ENCODE results near the gene CCDC107.

Gene CCDC107

GRCh38 chr9:35682520-35683315, 24.6 kb downstream of the CCDC107 start:
- no peak for DNase-seq (ENCODE audit: low read depth)

DNA sequence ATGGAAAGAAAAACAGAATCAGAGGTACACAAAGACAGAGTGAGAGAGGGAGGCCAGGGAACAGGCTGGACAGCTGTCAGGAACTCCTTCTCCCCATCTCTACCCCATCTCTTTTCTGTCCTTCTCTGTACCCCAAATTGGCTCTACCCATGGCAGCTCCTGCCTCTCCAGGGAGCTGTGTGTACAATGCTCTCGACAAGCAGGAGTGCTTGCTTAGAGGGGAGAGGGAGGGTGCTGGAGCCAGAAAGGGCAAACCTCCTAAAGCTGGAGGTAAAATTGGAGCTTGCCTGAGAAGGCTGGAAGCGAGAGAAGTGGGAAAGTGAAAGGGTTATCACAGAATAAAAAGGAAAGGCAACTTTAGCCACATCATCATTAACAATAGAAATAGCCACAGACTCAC, 25.2 kb downstream of the CCDC107 start:
- no peak for DNase-seq (ENCODE audit: low read depth)

DNA sequence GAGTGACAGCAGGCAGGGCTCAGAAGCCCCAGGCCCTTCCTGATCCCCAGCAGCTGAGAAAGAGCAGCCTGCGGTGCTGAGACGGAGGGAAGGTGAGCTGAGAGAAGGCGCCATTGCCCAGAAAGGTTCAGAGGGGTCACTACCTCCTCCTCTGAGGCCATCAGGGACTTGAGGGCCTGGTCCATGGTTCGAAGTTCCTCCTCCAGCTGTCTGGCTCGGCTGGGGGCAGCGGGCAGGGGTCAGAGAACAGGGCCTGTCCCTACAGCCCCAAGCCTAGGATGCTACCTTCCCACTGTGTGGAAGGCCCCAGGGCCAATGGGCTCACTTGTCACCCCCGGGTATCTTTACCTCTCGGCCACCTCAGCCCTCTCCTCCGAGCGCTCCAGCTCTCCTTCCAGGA, 26.8 kb downstream of the CCDC107 start:
- DNase-seq (ENCODE audit: low read depth): no peak

DNA sequence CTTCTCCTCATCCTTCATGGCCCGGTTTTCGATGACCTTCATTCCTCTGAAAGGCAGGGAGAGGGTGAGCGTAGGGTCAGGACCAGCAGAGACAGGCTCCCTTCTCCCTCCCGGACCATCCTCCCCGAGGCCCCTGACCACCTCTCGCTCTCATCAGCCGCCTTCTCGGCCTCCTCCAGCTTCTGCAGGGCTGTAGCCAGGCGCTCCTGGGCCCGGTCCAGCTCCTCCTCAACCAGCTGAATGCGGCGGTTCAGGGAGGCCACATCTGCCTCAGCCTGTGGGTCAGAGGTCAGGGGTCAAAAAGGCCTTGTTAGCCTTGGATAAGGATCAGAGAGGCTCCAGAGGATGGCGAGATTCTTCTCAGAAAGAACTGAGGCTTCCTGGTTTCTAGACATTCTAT, 27.4 kb downstream of the CCDC107 start:
- no peak for DNase-seq (ENCODE audit: low read depth)

DNA sequence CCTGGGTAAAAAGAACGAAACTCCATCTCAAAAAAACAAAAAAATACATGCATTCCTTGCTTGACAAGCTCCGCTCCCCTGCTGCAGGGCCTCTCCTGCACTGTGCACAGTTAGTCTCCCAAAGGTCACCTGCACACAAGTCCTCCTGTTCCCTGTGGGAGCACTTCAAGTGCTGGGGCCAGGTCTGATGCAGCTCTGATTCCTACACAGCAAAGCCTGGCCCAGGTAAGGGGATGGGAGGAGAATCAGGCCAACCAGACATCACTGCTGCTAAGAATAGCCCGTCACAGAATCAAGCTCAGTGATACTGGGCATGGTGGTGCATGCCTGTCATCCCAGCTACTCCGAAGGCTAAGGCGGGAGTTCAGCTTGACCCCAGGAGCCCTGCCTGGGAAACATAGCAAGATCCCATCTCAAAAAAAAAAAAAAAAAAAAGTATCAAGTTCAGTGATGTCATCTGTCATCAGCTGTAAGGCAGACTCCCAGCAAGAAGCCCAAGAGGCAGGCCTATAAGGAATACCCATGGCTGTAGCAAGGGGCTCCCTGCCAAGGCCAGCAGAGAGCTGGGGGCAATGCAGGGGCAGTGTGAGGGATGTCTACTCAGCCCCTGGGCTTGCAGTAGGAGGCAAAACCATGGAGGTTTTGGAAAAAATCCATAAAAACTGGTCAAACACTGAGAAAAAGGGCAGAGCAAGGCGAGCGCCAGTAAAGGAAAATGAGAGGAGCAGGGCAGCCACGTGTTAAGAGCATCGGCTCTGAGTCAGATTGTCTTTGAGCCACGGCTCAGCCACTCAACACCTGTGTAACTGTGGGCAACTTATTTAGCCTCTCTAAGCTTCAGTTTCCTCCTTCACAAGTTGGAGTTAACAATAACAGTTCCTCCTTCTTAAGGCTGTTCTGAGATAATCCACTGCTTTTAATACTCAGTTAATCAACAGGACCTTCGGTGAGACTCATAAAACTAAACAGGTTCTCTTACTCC, 28.4 kb downstream of the CCDC107 start:
- no peak for DNase-seq (ENCODE audit: low read depth)

DNA sequence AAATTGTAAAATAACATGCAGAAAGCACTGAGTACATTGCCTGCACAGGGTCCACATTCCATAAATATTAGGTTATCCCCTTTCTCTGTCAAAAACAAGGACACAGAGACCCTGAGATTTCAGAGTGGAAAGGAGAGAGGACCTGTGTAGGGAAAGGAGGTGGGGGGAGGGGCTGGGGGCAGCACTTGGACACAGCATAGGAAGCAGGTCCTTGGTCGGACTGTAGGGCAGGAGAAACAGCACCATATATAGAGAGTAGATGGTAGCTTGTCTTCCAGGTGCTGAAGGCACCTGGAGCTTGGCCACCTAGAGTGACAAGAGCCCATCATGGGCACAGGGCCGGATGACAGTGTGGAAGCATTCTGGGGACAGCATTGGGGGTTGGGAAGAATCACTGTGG, 29.2 kb downstream of the CCDC107 start:
- no peak for DNase-seq (ENCODE audit: low read depth)

- no peak for DNase-seq (ENCODE audit: low read depth)
Measured at GRCh38 chr9:35687972-35688557, 30.0 kb downstream of the CCDC107 start.

GRCh38 chr9:35688558-35689541, 30.8 kb downstream of the CCDC107 start:
- no peak for DNase-seq (ENCODE audit: low read depth)

DNA sequence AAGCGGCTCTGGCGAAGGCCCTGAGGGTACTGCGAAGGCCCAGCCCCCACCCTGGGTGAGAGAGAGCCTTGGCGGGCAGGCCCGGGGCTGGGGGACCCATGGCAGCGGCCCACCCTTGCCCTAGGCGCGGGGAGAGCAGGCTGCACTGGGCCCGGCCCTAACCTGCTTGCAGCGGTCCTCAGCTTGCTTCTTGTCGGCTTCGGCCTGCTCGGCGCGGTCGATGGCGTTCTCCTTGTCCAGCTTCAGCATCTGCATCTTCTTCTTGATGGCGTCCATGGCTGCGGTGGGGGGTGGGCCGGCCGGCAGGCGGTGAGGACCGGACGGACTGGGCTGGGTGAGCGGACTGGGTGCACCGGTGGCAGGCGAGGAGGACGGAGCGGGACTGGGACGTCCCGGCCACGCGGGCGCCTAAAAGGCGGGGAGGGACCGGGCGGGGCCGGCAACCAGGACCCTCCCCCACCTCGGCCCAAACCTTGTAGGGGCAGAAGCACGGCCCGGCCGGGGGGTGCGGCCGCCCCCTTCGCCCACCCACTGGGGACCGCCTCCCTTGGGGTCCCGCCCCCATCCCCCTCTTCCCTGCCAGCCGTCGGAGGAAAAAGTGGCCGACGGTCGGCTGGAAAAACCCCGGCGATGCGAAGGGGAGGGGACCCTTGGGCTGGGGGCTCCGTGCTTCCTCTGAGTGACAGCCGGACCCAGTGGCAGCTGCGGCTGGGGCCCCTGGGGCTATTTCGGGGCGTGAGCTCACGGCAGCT, 31.6 kb downstream of the CCDC107 start, which contains the start of gene TPM2:
Gene TPM2, minus strand, starts transcription at position 384 of the 752 bp plus-strand sequence. Its CDS starts 108 bp downstream, at position 276.
- no peak for DNase-seq (ENCODE audit: low read depth)

GRCh38 chr9:35690294-35690613, 32.2 kb downstream of the CCDC107 start:
- no peak for DNase-seq (ENCODE audit: low read depth)

DNA sequence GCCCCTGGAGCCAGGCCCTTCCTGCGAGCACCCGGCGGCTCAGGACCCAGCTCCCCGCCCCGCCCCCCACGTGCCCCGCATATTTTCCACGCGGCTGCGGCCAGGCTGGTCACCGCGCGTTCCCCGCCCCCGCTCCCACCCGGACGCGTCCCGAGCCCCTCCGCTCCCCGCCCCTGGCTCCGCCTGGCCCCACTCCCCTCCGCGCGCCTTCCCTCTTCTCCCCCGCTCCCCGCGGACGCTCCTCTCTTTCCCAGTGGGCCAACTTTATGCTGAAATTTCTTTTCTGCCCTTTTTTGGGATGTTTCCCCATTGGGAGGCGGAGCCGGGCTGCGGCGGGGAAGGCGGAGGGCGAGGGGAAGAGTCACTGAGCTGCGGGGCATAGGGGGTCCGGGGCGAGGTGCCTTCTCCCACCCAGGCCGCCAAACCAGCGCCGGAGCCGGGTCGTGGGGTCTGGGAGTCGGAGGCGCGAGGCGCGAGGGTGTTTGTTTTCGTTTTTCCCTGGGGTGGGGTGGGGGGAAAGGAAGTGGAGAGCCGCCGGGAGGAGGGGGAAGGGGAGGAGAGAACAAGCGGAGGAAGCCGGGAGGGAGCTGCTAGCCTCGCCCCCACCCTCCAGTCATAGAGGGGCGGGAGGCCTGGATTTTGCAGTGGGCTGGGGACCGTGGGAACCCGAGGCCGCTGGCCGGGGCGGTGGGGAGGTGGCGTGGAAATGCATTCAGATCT, 32.7 kb downstream of the CCDC107 start:
- no peak for DNase-seq (ENCODE audit: low read depth)

DNA sequence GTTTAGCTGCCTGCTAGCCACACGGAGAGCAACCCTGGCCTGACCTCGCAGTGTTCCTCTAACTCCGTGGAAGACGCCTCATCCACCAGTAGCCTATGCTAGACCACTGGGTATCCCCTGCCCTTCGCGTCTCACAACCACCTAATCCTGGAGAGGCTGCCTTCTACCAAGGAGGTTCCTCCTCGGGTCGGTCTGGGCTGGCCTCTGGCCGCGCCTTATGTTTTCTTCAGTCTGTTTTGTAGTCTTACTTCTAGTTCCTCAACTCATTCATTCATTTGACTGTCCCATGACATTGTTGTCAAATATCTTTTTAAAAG, 33.2 kb downstream of the CCDC107 start:
- DNase-seq (ENCODE audit: low read depth): no peak

DNA sequence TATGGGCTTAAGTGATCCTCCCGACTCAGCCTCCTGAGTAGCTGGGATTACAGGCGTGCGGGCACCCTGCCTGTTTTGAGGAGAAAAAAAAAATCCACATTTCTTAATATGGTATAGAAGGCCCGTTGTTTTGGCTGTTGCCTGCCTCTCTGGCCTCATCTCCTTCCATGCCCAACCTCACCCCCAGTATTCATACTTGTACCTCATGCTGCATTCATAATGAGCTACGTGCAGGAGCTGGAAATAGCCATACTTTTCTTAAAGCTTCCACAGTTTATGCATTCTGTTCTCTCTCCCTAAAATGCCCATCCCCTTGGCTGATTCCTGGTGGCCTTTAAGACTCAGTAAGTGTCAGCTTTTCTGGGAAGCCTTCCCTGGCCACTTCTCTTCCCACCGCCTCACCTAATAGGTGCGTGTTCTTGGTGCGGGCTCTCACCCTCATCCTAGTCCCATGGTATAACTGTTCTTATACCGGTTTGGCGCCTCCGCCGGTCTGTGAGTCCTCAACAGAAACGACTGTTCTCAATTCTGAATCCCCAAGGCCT, 33.7 kb downstream of the CCDC107 start:
- DNase-seq (ENCODE audit: low read depth): no peak

DNA sequence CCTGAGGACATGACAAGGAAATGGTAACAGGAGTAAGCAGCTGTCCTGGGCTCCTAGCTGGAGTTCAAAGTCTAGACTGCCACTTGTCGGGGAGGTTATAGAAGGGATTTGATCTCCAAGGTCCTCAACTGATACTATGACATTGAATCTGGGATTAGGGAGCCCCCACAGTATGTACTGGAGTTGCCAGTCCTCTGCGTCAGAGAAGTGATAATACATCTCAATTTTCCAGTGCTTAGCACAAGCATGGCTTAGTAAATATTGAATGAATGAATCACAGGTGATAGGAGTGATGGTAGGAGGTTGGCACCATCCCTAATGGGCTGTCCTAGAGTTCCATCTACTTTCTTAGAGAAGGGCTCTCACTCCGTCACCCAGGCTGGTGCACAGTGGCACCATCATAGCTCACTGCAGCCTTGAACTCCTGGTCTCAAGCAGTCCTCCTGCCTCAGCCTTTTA, 37.9 kb downstream of the CCDC107 start:
- no peak for DNase-seq (ENCODE audit: low read depth)

GRCh38 chr9:35696520-35697215, 38.6 kb downstream of the CCDC107 start:
- DNase-seq (ENCODE audit: low read depth): no peak

DNA sequence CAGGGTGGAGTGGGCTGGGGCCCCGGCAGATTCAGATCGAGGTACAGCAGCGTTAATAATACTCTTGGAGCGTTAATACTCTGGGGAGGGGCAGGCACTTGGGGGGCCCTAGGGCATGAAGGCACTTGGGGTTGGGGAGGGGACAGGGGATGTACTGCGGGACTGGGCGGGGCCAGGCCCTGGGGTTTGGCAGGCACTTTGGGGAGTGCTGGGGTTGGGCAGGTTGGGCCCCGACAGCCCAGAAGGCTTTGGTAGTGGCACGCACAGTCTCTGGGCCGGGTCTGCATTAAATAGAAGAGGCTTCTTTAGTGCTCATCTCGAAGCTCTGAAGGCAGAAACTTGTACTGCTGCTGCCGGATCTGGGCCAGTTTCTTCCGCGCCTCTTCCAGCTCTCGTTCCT, 39.4 kb downstream of the CCDC107 start:
- no peak for DNase-seq (ENCODE audit: low read depth)

- DNase-seq (ENCODE audit: low read depth): no peak
Measured at GRCh38 chr9:35698231-35698630, 40.1 kb downstream of the CCDC107 start.

- DNase-seq (ENCODE audit: low read depth): no peak
Measured at GRCh38 chr9:35700031-35700430, 41.9 kb downstream of the CCDC107 start.

DNA sequence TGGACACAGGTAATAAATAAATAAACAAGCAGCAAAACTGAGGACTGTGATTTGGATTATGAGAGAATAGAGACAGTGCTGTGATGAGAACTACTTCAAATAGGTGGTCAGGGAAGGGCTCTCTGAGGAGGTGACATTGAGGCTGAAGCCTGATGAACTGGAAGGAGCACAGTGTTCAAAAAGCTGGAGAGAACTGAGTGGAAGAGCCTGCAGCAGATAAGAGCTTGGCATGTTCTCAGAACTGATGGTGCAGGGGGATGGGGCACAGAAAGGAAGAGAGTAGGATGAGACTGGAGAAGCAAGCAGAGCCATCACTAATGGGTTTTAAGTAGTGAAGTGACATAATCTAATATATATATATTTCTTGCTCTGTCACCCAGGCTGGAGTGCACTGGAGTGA, 42.9 kb downstream of the CCDC107 start:
- no peak for DNase-seq (ENCODE audit: low read depth)
